HCT116 (cell line): ENCODE measurements around the gene PATE2. TPM values are rescaled to one million over a fixed set of nuclear protein-coding genes. Genes with fewer than 3 reads are reported as not detected.

Experiments
- ATAC-seq: fragments of 200-7000 bp; cut with Tn5 transposase; 2 replicates; pipeline ENCODE4 v1.9.1; 2020; ENCODE audit warnings: mild to moderate bottlenecking, moderate library complexity
- BruUV-seq: library from RNA; stranded (reverse); fragments of 400-500 nt; replicated peaks from 2 replicates; lab custom pipeline; 2021; lab: Mats Ljungman, UMichigan
- CTCF ChIA-PET: fragments of 300-600 bp; sonication (Branson Sonifier 250); formaldehyde crosslinking; loops from one replicate; lab custom pipeline; 2021; ENCODE audit warnings: antibody characterized with exemption; lab: Charles Lee
- POLR2A ChIA-PET: fragments of 300-600, 350-600 bp; sonication (Branson Sonifier 250); formaldehyde crosslinking; loops from one replicate; lab custom pipeline; 2021; ENCODE audit warnings: antibody characterized with exemption; lab: Charles Lee
- RAD21 ChIA-PET, 2 experiments: fragments of 300-600 bp; sonication (Branson Sonifier 250); formaldehyde crosslinking; loops; one replicate each; lab custom pipeline; 2023; ENCODE audit warnings: low total read pairs in 2 of 2; ENCODE audit not compliant: uncharacterized antibody in 2 of 2, unreplicated experiment in 2 of 2, low non-redundant PET in 1 of 2; lab: Charles Lee
- DNase-seq: peaks from one replicate; pipeline ENCODE4 v3.0.0-alpha.2; 2010; ENCODE audit warnings: low read depth, low spot score
- H2AFZ ChIP-seq: fragments of 200-600 bp; shearing (Covaris generic), sonication (generic); 2 replicates; pipeline ENCODE4 v1.6.1; 2017; ENCODE audit warnings: low read depth, mixed run types, mixed read lengths, antibody characterized with exemption, low read length; ENCODE audit not compliant: poor library complexity, severe bottlenecking
- H3K27ac ChIP-seq: 2 replicates; pipeline ENCODE4 v1.5.1; 2012; ENCODE audit warnings: low read depth, low read length
- H3K27me3 ChIP-seq: fragments of 200-600 bp; sonication (generic); 2 replicates; pipeline ENCODE4 v1.6.1; 2016; ENCODE audit warnings: mixed run types, low read length, mixed read lengths; ENCODE audit not compliant: insufficient read depth
- H3K36me3 ChIP-seq, 2 experiments: fragments of 200-500 bp in 1 of 2; fragments of 200-600 bp in 1 of 2; sonication (Bioruptor generic) in 1 of 2; sonication (generic) in 1 of 2; 2 replicates each; pipeline versions ENCODE4 v1.5.1 to v1.6.1; 2014 to 2016; ENCODE audit warnings: low read length in 2 of 2, inconsistent platforms in 1 of 2, mixed read lengths in 1 of 2, mixed run types in 1 of 2; ENCODE audit not compliant: insufficient read depth in 2 of 2, control insufficient read depth in 1 of 2
- H3K4me1 ChIP-seq, 2 experiments: fragments of 200-600 bp in 1 of 2; sonication (generic) in 1 of 2; 2 replicates each; pipeline versions ENCODE4 v1.5.1 to v1.6.1; 2012 to 2017; ENCODE audit warnings: low read length in 2 of 2, inconsistent platforms in 1 of 2, mild to moderate bottlenecking in 1 of 2, mixed read lengths in 1 of 2, mixed run types in 1 of 2, moderate library complexity in 1 of 2; ENCODE audit not compliant: insufficient read depth in 2 of 2, control insufficient read depth in 1 of 2
- H3K4me2 ChIP-seq: fragments of 200-600 bp; sonication (generic); 2 replicates; pipeline ENCODE4 v1.6.1; 2017; ENCODE audit warnings: mixed run types, low read length, mixed read lengths
- H3K4me3 ChIP-seq, 2 experiments: fragments of 200-600 bp in 1 of 2; sonication (generic) in 1 of 2; replicated peaks in 1 of 2; 2 replicates each; pipeline ENCODE4 v1.5.1; 2011 to 2016; ENCODE audit warnings: low read length in 2 of 2, control low read depth in 1 of 2, low read depth in 1 of 2, mild to moderate bottlenecking in 1 of 2, mixed read lengths in 1 of 2, mixed run types in 1 of 2
- H3K79me2 ChIP-seq: fragments of 200-600 bp; sonication (generic); 2 replicates; pipeline ENCODE4 v1.6.1; 2017; ENCODE audit warnings: mild to moderate bottlenecking, mixed run types, low read length, moderate library complexity, mixed read lengths; ENCODE audit not compliant: insufficient read depth
- H3K9ac ChIP-seq: fragments of 200-600 bp; sonication (generic); 2 replicates; pipeline ENCODE4 v1.6.1; 2016; ENCODE audit warnings: low read length, mixed read lengths
- H3K9me2 ChIP-seq: fragments of 200-600 bp; sonication (generic), shearing (Covaris generic); 2 replicates; pipeline ENCODE4 v1.6.1; 2017; ENCODE audit warnings: mixed run types, mild to moderate bottlenecking, moderate library complexity; ENCODE audit not compliant: insufficient read depth
- H3K9me3 ChIP-seq, 2 experiments: fragments of 200-500 bp in 1 of 2; fragments of 200-600 bp in 1 of 2; sonication (Bioruptor generic) in 1 of 2; sonication (generic) in 1 of 2; 2 replicates each; pipeline ENCODE4 v1.6.1; 2014 to 2017; ENCODE audit warnings: low read length in 2 of 2, mixed read lengths in 2 of 2, inconsistent platforms in 1 of 2, low read depth in 1 of 2, mild to moderate bottlenecking in 1 of 2, mixed run types in 1 of 2, moderate library complexity in 1 of 2; ENCODE audit not compliant: control insufficient read depth in 1 of 2, insufficient read depth in 1 of 2
- H4K20me1 ChIP-seq: fragments of 200-600 bp; sonication (generic), shearing (Covaris generic); 2 replicates; pipeline ENCODE4 v1.6.1; 2017; ENCODE audit warnings: mixed run types, mild to moderate bottlenecking, moderate library complexity; ENCODE audit not compliant: insufficient read depth
- CTCF ChIP-seq, 3 experiments: fragments of 200-600 bp in 1 of 3; sonication (generic) in 1 of 3; IDR thresholded peaks in 2 of 3; conservative IDR thresholded peaks in 1 of 3; 2 replicates each; pipeline ENCODE4 v1.5.1; 2012 to 2017; ENCODE audit warnings: low read depth in 2 of 3, low read length in 2 of 3, antibody characterized with exemption in 1 of 3, borderline replicate concordance in 1 of 3, control low read depth in 1 of 3, mild to moderate bottlenecking in 1 of 3, mixed read lengths in 1 of 3, mixed run types in 1 of 3, moderate library complexity in 1 of 3; ENCODE audit not compliant: insufficient read depth in 1 of 3
- EGR1 ChIP-seq: IDR thresholded peaks from 2 replicates; pipeline ENCODE4 v1.6.1; 2012; ENCODE audit warnings: low read depth
- ELF1 ChIP-seq: IDR thresholded peaks from 2 replicates; pipeline ENCODE4 v1.6.1; 2012; ENCODE audit warnings: low read depth, borderline replicate concordance
- JUND ChIP-seq: IDR thresholded peaks from 2 replicates; pipeline ENCODE4 v1.6.1; 2012
- ZFX ChIP-seq: fragments of 450-650 bp; IDR thresholded peaks from 2 replicates; pipeline ENCODE4 v1.6.1; 2017
- intact Hi-C: fragments of 100-400 bp; cut with micrococcal nuclease; formaldehyde crosslinking; loops from 2 replicates; pipeline ENCODE4 v1.10.0; 2022
- total RNA-seq: library from RNA; stranded (reverse); gene quantifications from one replicate; pipeline ENCODE4 v1.2.1, GENCODE V29; 2021; ENCODE audit not compliant: unreplicated experiment

The PATE2 gene
- total RNA-seq, 1 experiment from 2014 or later: not detected

DNA sequence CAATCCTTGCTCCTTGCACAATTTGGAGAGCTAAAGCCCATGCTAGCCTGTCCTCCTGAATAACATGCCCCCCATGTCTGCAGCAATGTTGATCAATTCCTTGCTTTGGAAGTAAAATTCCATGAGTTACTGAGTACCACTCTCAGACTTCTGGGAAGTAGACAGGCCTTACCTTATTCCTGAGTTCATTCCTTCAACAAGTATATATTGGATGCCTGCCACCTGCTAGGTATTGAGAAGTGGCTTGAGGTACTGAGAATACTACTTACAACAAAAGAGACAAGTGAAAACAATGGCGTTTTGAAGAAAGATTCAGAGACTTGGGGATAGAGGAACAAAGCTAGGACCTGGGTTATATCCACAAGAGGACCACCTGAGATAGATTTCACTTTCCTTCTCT is 12.4 kb downstream of the PATE2 start (continued):
- no peak for TF ChIP-seq CTCF (IDR thresholded peaks at IDR 0.05 in 2 of 3, conservative IDR thresholded peaks at IDR 0.05 in 1 of 3; ENCODE audit: borderline replicate concordance in 1 of 3, insufficient read depth in 1 of 3, low read depth in 2 of 3, low read length in 2 of 3)
- no peak for TF ChIP-seq ZFX
- no peak for TF ChIP-seq EGR1
- TF ChIP-seq ELF1: no peak

DNA sequence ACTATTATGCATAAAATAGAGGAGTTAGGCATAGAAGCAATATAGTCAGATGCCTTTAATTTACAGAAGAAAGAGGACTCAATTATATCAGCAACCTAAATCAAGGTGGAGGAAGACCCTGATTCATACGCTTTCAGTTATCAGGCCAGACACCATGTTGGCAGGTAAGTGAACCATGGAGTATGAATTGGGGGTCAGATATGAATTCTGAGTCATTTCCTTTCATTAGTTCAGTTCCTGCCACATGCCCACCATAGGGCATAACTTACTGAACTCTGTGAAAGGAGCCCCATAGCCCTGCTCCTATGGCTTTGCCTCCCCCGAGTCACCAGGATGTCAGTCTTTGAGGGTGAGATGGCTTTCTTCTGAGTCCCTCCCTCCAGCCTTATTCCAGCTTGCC is 15.1 kb downstream of the PATE2 start:
- no peak for TF ChIP-seq JUND
- TF ChIP-seq, all 23 proteins: peak for 0
- Histone ChIP-seq H3K36me3 (no peaks in the 10 kb centered on the region), H3K79me2 (no peaks in the 10 kb centered on the region), H3K9me3 (no peaks in the 10 kb centered on the region), H3K4me3 (no peak overlapping the region), H3K9me2 (no peaks in the 10 kb centered on the region), H4K20me1 (no peaks in the 10 kb centered on the region), H3K4me2 (no peak overlapping the region), H2AFZ (no peak overlapping the region), H3K9ac (no peak overlapping the region), H3K4me1 (no peaks in the 10 kb centered on the region), H3K27me3 (peaks cover 65% of the 10 kb centered on the region), H3K27ac (no peak overlapping the region)
- intact Hi-C loops: no loop called here
- ChIA-PET POLR2A (no interaction called here), RAD21 (no interaction called here), CTCF (no interaction called here)
- BruUV-seq: no TSS peak
- DNase-seq (no peak), ATAC-seq (no peak)

- RAD21 ChIA-PET: no interaction called here
- no peak for DNase-seq
- CTCF ChIA-PET: no interaction called here
- no peaks in the 10 kb centered on the region for H3K4me1 ChIP-seq
- POLR2A ChIA-PET: no interaction called here
- no peaks in the 10 kb centered on the region for H3K9me2 ChIP-seq
- no peak overlapping the region for H3K27ac ChIP-seq
- H3K9me3 ChIP-seq: no peaks in the 10 kb centered on the region
- no peak for ATAC-seq
- no peak overlapping the region for H3K4me3 ChIP-seq
- H4K20me1 ChIP-seq: no peaks in the 10 kb centered on the region
- no peak for TF ChIP-seq ZFX
- no peak overlapping the region for H3K9ac ChIP-seq
- BruUV-seq: no TSS peak
- H2AFZ ChIP-seq: no peak overlapping the region
- intact Hi-C loops: no loop called here
- no peak overlapping the region for H3K4me2 ChIP-seq
- no peaks in the 10 kb centered on the region for H3K79me2 ChIP-seq
- H3K36me3 ChIP-seq: no peaks in the 10 kb centered on the region
- H3K27me3 ChIP-seq: peaks cover 55% of the 10 kb centered on the region
Measured at GRCh38 chr11:125762445-125762844, 16.2 kb downstream of the PATE2 start.
